K562 (cell line): ENCODE data around the gene POLD4. TPM values are rescaled to one million over a fixed set of nuclear protein-coding genes. Genes with fewer than 3 reads are reported as not detected.
A peak's percentile ranks its signal among the peaks of the same experiment; 100 is the strongest.

ENCODE experiments used
- MAFF ChIP-seq: IDR thresholded peaks from 2 replicates; pipeline ENCODE4 v1.6.1; 2012; ENCODE audit warnings: low read length, improper control_type of control experiment
- NCOA6 ChIP-seq: fragments of 450-650 bp; IDR thresholded peaks from 2 replicates; pipeline ENCODE4 v1.6.1; 2017; ENCODE audit warnings: mild to moderate bottlenecking
- RBM25 ChIP-seq: fragments of 200-400 bp; formaldehyde crosslinking; IDR thresholded peaks from 2 replicates; pipeline ENCODE4 v1.6.1; 2018; ENCODE audit warnings: low read length, low read depth, moderate library complexity; ENCODE audit not compliant: severe bottlenecking
- SMARCB1 ChIP-seq: IDR thresholded peaks from 2 replicates; pipeline ENCODE4 v1.6.1; 2011; ENCODE audit warnings: improper control_type of control experiment, low read depth; ENCODE audit not compliant: insufficient read length
- SRSF7 ChIP-seq: fragments of 200-400 bp; formaldehyde crosslinking; optimal IDR thresholded peaks from 2 replicates; pipeline ENCODE3; 2017; ENCODE audit warnings: mild to moderate bottlenecking, low read depth, low read length
- TRIM24 ChIP-seq, 2 experiments: fragments of 450-650 bp; IDR thresholded peaks; 2 replicates each; pipeline ENCODE4 v1.6.1; 2016
- ZBTB40 ChIP-seq, 2 experiments: fragments of 450-650 bp in 1 of 2; sonication (generic) in 1 of 2; formaldehyde crosslinking in 1 of 2; IDR thresholded peaks; 2 replicates each; pipeline versions ENCODE4 v1.7.1 to v1.9.0; 2016 to 2022; ENCODE audit warnings: inconsistent platforms in 1 of 2, mild to moderate bottlenecking in 1 of 2, missing genetic modification reagents in 1 of 2
- ZNF140 ChIP-seq: fragments of 250-450 bp; sonication (Bioruptor Pico); IDR thresholded peaks from 2 replicates; pipeline ENCODE4 v1.8.0; 2021; ENCODE audit warnings: moderate library complexity, mild to moderate bottlenecking, inconsistent platforms
- ZNF584 ChIP-seq: fragments of 200-800 bp; sonication (Bioruptor generic); IDR thresholded peaks from 2 replicates; pipeline ENCODE4 v1.6.1; 2016; ENCODE audit warnings: low read depth, mild to moderate bottlenecking, missing genetic modification characterization, missing compliant biosample characterization
- polyA plus RNA-seq, 8 experiments: library from polyadenylated mRNA; depleted of rRNA in 4 of 8; stranded (reverse) in 5 of 8; unstranded in 3 of 8; fragments of >200 nt; fragmentation: Nextera tagmentation in 2 of 8; fragmentation: Illumina TruSeq in 1 of 8; extraction: Ambion mirVana in 2 of 8; extraction: Trizol in 1 of 8; gene quantifications; 2 replicates each; pipeline versions ENCODE4 v1.2.1 to v1.2.3, GENCODE V29; 2011 to 2014; ENCODE audit warnings: inconsistent platforms in 1 of 8, missing spikeins in 1 of 8
- total RNA-seq, 7 experiments: library from RNA; depleted of rRNA in 6 of 7; stranded (reverse); fragments of >200 nt in 6 of 7; fragmentation: Illumina TruSeq in 2 of 7; extraction: Trizol in 2 of 7; gene quantifications; 2 replicates each; pipeline versions ENCODE4 v1.2.1 to v1.2.3, GENCODE V29; 2011 to 2021; ENCODE audit warnings: low replicate concordance in 1 of 7
- TF ChIP-seq, protein P1 (sequence below): sonication (generic); formaldehyde crosslinking; IDR thresholded peaks from 2 replicates; pipeline ENCODE4 v1.8.0; 2022; ENCODE audit warnings: mild to moderate bottlenecking, missing genetic modification reagents
- TF ChIP-seq, protein P2 (sequence below), 2 experiments: fragments of 450-650 bp in 1 of 2; sonication (generic) in 1 of 2; formaldehyde crosslinking in 1 of 2; IDR thresholded peaks in 1 of 2; conservative IDR thresholded peaks in 1 of 2; 2 replicates each; pipeline versions ENCODE4 v1.6.1 to v1.8.1; 2016 to 2023; ENCODE audit warnings: mild to moderate bottlenecking in 2 of 2, moderate library complexity in 2 of 2, inconsistent platforms in 1 of 2, missing genetic modification reagents in 1 of 2

The POLD4 gene
- total and polyA plus RNA-seq, 9 of the 15 experiments (the other 6 are each of a cell fraction or from before 2014, with no cell fraction given): 5.8 to 64.5 (median 18.3) TPM

DNA sequence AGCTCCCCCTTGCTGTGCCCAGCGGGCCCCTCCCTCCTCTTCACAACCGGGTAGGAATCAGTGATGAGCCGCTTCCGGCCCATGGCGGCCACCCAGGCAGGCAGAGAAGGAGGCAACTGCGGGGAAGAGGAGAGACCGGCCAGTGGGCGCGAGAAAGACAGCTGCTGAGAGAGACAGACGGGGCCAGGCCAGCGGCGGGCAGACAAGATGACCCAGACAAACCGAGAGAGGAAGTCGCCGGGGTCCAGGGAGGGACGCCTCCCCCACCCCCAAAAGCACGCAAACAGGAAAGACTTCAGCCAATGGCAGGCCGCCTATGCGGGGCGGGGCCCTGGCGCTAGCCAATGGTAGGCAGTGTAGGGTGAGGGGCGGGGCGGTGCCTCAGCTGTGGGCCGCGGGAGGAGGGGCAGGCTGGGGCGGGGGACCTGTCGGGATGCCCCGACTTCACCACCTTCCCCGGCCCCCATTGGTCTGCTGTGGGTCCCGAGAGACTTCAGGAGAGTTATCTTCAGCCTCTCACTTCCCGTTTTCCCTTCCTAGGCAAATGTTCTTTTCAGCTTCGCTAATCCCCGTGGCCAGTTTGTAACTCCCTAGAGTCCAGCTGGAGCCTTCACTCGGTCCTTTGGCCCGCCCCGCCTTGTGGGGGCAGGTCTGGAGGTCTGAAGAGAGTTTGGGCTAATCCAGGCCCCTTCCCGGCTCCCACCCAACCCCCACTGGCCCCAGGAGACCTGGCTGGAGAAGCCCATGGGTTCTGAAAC lies at the start of gene POLD4 (continued):
- TF ChIP-seq ZBTB40 (IDR thresholded peaks at IDR 0.05) (peak; percentile 58; the same call in 1 of the 2 replicates), ZBTB40 (CRISPR knock-in tag; IDR thresholded peaks at IDR 0.05) (no peak), SRSF7 (no peak), RBM25 (peak; percentile 67), ZNF584 (no peak; the same call in 1 of the 2 replicates), TRIM24 (IDR thresholded peaks at IDR 0.05) (no peak), NCOA6 (no peak), MAFF (no peak), ZNF140 (CRISPR knock-in tag) (no peak), SMARCB1 (no peak)
- TF ChIP-seq, protein P1, sequence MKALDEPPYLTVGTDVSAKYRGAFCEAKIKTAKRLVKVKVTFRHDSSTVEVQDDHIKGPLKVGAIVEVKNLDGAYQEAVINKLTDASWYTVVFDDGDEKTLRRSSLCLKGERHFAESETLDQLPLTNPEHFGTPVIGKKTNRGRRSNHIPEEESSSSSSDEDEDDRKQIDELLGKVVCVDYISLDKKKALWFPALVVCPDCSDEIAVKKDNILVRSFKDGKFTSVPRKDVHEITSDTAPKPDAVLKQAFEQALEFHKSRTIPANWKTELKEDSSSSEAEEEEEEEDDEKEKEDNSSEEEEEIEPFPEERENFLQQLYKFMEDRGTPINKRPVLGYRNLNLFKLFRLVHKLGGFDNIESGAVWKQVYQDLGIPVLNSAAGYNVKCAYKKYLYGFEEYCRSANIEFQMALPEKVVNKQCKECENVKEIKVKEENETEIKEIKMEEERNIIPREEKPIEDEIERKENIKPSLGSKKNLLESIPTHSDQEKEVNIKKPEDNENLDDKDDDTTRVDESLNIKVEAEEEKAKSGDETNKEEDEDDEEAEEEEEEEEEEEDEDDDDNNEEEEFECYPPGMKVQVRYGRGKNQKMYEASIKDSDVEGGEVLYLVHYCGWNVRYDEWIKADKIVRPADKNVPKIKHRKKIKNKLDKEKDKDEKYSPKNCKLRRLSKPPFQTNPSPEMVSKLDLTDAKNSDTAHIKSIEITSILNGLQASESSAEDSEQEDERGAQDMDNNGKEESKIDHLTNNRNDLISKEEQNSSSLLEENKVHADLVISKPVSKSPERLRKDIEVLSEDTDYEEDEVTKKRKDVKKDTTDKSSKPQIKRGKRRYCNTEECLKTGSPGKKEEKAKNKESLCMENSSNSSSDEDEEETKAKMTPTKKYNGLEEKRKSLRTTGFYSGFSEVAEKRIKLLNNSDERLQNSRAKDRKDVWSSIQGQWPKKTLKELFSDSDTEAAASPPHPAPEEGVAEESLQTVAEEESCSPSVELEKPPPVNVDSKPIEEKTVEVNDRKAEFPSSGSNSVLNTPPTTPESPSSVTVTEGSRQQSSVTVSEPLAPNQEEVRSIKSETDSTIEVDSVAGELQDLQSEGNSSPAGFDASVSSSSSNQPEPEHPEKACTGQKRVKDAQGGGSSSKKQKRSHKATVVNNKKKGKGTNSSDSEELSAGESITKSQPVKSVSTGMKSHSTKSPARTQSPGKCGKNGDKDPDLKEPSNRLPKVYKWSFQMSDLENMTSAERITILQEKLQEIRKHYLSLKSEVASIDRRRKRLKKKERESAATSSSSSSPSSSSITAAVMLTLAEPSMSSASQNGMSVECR: peak; percentile 12; the same call in 1 of the 2 replicates
- TF ChIP-seq, protein P2, sequence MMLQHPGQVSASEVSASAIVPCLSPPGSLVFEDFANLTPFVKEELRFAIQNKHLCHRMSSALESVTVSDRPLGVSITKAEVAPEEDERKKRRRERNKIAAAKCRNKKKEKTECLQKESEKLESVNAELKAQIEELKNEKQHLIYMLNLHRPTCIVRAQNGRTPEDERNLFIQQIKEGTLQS (IDR thresholded peaks at IDR 0.05): no peak; the same call in 1 of the 2 replicates
- TF ChIP-seq, protein P2 (CRISPR knock-in tag; conservative IDR thresholded peaks at IDR 0.05): no peak
